Measurements from ENCODE around the gene UGT1A5. TPM values are rescaled to one million over a fixed set of nuclear protein-coding genes. Genes with fewer than 3 reads are reported as not detected.

Gene UGT1A5
- polyA plus RNA-seq, 2 donors, result 0.01 to 2.9 TPM

DNA sequence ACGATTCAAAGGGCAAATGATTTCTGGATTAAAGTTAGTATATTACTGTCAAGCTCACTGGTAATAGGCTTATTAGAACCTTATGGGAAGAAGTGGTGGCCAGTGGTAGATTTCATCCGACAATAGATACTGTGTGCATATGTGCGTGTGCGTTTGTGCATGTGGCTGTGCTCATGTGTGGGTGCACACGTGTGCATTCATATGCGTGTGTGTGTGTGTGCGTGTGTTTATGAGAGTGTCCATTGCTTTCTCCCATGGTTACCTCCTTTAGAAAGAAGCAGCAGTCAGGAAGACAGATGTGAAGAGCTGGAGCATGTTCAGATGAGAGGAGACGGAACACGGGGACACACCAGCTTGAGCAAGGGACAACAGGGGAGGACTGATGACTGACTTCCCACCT is 56.6 kb downstream of the UGT1A5 start:
- Histone ChIP-seq H3K36me3 (ENCODE audit: control insufficient read depth in 2 of 2, insufficient read depth in 2 of 2, low read length in 1 of 2) (peaks cover 0 to 9% of the 10 kb centered on the region in 2 donors), H3K9me3 (ENCODE audit: control insufficient read depth in 2 of 2, insufficient read depth in 1 of 2, low read depth in 1 of 2, low read length in 1 of 2) (no peaks in the 10 kb centered on the region), H3K27ac (ENCODE audit: low read depth in 2 of 2, low read length in 1 of 2) (no peak overlapping the region), H3K27me3 (ENCODE audit: control insufficient read depth in 1 of 2, insufficient read depth in 2 of 2, low read length in 2 of 2) (no peaks in the 10 kb centered on the region), H3K4me1 (ENCODE audit: control insufficient read depth in 2 of 2, insufficient read depth in 2 of 2, low read length in 1 of 2) (no peaks in the 10 kb centered on the region), H3K4me3 (ENCODE audit: low read depth in 1 of 2, low read length in 2 of 2) (no peak overlapping the region)
- 89 to 92% methylated on average over 9 of the region's 9 CpGs for WGBS, 2 donors

GRCh38 chr2:233772153-233772552 is 59.4 kb downstream of the UGT1A5 start:
- H3K9me3 ChIP-seq (ENCODE audit: control insufficient read depth in 2 of 2, insufficient read depth in 1 of 2, low read depth in 1 of 2, low read length in 1 of 2), result peaks cover 4 to 8% of the 10 kb centered on the region in 2 donors
- H3K36me3 ChIP-seq (ENCODE audit: control insufficient read depth in 2 of 2, insufficient read depth in 2 of 2, low read length in 1 of 2), result peaks cover 0 to 9% of the 10 kb centered on the region in 2 donors
- H3K27me3 ChIP-seq (ENCODE audit: control insufficient read depth in 1 of 2, insufficient read depth in 2 of 2, low read length in 2 of 2), result no peaks in the 10 kb centered on the region
- H3K4me3 ChIP-seq (ENCODE audit: low read depth in 1 of 2, low read length in 2 of 2), result no peak overlapping the region
- WGBS, 2 donors, result 88 to 92% methylated on average over 16 of the region's 16 CpGs
- no peaks in the 10 kb centered on the region for H3K4me1 ChIP-seq (ENCODE audit: control insufficient read depth in 2 of 2, insufficient read depth in 2 of 2, low read length in 1 of 2)
- no peak overlapping the region for H3K27ac ChIP-seq (ENCODE audit: low read depth in 2 of 2, low read length in 1 of 2)

- WGBS, 2 donors, result 70 to 71% methylated on average over 5 of the region's 5 CpGs
- Histone ChIP-seq H3K27ac (ENCODE audit: low read depth in 2 of 2, low read length in 1 of 2) (no peak overlapping the region), H3K36me3 (ENCODE audit: control insufficient read depth in 2 of 2, insufficient read depth in 2 of 2, low read length in 1 of 2) (peaks cover 0 to 9% of the 10 kb centered on the region in 2 donors), H3K9me3 (ENCODE audit: control insufficient read depth in 2 of 2, insufficient read depth in 1 of 2, low read depth in 1 of 2, low read length in 1 of 2) (peaks cover 4 to 8% of the 10 kb centered on the region in 2 donors), H3K27me3 (ENCODE audit: control insufficient read depth in 1 of 2, insufficient read depth in 2 of 2, low read length in 2 of 2) (no peaks in the 10 kb centered on the region), H3K4me3 (ENCODE audit: low read depth in 1 of 2, low read length in 2 of 2) (no peak overlapping the region), H3K4me1 (ENCODE audit: control insufficient read depth in 2 of 2, insufficient read depth in 2 of 2, low read length in 1 of 2) (no peaks in the 10 kb centered on the region)
These were observed 59.9 kb downstream of the UGT1A5 start for GRCh38 chr2:233772583-233772982.

GRCh38 chr2:233773854-233774253 is 61.1 kb downstream of the UGT1A5 start:
- no peak overlapping the region for H3K4me3 ChIP-seq (ENCODE audit: low read depth in 1 of 2, low read length in 2 of 2)
- no peak overlapping the region for H3K27ac ChIP-seq (ENCODE audit: low read depth in 2 of 2, low read length in 1 of 2)
- WGBS, 2 donors, result 88 to 92% methylated on average over 5 of the region's 5 CpGs
- peaks cover 0 to 7% of the 10 kb centered on the region in 2 donors for H3K36me3 ChIP-seq (ENCODE audit: control insufficient read depth in 2 of 2, insufficient read depth in 2 of 2, low read length in 1 of 2)
- H3K27me3 ChIP-seq (ENCODE audit: control insufficient read depth in 1 of 2, insufficient read depth in 2 of 2, low read length in 2 of 2), result no peaks in the 10 kb centered on the region
- H3K4me1 ChIP-seq (ENCODE audit: control insufficient read depth in 2 of 2, insufficient read depth in 2 of 2, low read length in 1 of 2), result no peaks in the 10 kb centered on the region
- H3K9me3 ChIP-seq (ENCODE audit: control insufficient read depth in 2 of 2, insufficient read depth in 1 of 2, low read depth in 1 of 2, low read length in 1 of 2), result peaks cover 4 to 8% of the 10 kb centered on the region in 2 donors

DNA sequence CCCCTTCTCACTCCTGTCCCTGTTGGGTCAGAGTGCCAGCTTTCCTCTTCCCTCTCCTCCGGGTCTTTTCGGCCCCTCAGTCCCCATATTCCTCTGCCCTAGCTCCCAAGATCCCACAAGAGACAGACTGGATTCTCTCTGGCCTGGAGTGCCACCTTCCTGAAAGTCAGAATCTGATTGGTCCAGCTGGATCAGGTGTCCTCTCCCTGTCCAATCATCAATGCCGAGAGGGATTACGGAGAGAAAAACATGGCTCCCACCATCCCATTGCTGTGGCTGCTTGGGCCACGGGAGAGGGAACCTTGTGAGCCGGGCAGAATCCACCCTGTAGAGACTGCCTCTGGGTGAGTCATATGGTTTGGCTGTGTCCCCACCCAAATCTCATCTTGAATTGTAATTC is 62.7 kb downstream of the UGT1A5 start:
- 89 to 91% methylated on average over 6 of the region's 6 CpGs for WGBS, 2 donors
- H3K27ac ChIP-seq (ENCODE audit: low read depth in 2 of 2, low read length in 1 of 2), result no peak overlapping the region
- no peaks in the 10 kb centered on the region for H3K27me3 ChIP-seq (ENCODE audit: control insufficient read depth in 1 of 2, insufficient read depth in 2 of 2, low read length in 2 of 2)
- peaks cover 4 to 8% of the 10 kb centered on the region in 2 donors for H3K9me3 ChIP-seq (ENCODE audit: control insufficient read depth in 2 of 2, insufficient read depth in 1 of 2, low read depth in 1 of 2, low read length in 1 of 2)
- H3K4me1 ChIP-seq (ENCODE audit: control insufficient read depth in 2 of 2, insufficient read depth in 2 of 2, low read length in 1 of 2), result no peaks in the 10 kb centered on the region
- H3K36me3 ChIP-seq (ENCODE audit: control insufficient read depth in 2 of 2, insufficient read depth in 2 of 2, low read length in 1 of 2), result peaks cover 0 to 4% of the 10 kb centered on the region in 2 donors
- H3K4me3 ChIP-seq (ENCODE audit: low read depth in 1 of 2, low read length in 2 of 2), result no peak overlapping the region

- H3K27ac ChIP-seq (ENCODE audit: low read depth in 2 of 2, low read length in 1 of 2), result no peak within 1 kb of the TSS
- H3K9me3 ChIP-seq (ENCODE audit: control insufficient read depth in 2 of 2, insufficient read depth in 1 of 2, low read depth in 1 of 2, low read length in 1 of 2), result peaks cover 4 to 8% of the 10 kb centered on the region in 2 donors
- H3K4me1 ChIP-seq (ENCODE audit: control insufficient read depth in 2 of 2, insufficient read depth in 2 of 2, low read length in 1 of 2), result no peaks in the 10 kb centered on the region
- H3K4me3 ChIP-seq (ENCODE audit: low read depth in 1 of 2, low read length in 2 of 2), result no peak within 1 kb of the TSS
- H3K36me3 ChIP-seq (ENCODE audit: control insufficient read depth in 2 of 2, insufficient read depth in 2 of 2, low read length in 1 of 2), result no peaks in the 10 kb centered on the region
- 81 to 96% methylated on average over 2 of the region's 2 CpGs for WGBS, 2 donors
- no peaks in the 10 kb centered on the region for H3K27me3 ChIP-seq (ENCODE audit: control insufficient read depth in 1 of 2, insufficient read depth in 2 of 2, low read length in 2 of 2)
These were observed 65.3 kb downstream of the UGT1A5 start, which contains the start of gene MROH2A for GRCh38 chr2:233778030-233778429. Gene MROH2A, plus strand, starts transcription at chr2:233778330. Its CDS starts 1,029 bp downstream, at chr2:233779359.

DNA sequence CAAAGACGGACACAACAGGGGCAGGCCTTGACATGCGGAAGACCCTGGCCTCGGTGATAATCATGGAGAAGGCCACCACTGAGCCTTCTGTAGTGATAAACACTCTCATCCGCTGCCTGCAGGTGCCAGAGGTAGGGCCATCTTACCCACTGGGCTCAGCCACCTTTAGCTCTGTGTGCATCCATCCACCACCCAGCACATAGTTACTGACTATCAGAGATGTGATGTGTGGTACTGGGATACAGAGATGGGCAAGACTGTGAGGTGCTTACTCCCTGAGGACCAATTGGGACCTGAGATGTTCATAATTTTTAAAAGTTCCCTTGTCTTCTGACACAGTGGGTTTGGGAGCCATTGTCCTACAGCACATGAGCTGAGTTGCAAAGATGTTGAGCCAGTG is 67.0 kb downstream of the UGT1A5 start:
- no peaks in the 10 kb centered on the region for H3K36me3 ChIP-seq (ENCODE audit: control insufficient read depth in 2 of 2, insufficient read depth in 2 of 2, low read length in 1 of 2)
- no peaks in the 10 kb centered on the region for H3K4me1 ChIP-seq (ENCODE audit: control insufficient read depth in 2 of 2, insufficient read depth in 2 of 2, low read length in 1 of 2)
- H3K4me3 ChIP-seq (ENCODE audit: low read depth in 1 of 2, low read length in 2 of 2), result no peak overlapping the region
- WGBS, 2 donors, result 85 to 89% methylated on average over 4 of the region's 4 CpGs
- peaks cover 4 to 8% of the 10 kb centered on the region in 2 donors for H3K9me3 ChIP-seq (ENCODE audit: control insufficient read depth in 2 of 2, insufficient read depth in 1 of 2, low read depth in 1 of 2, low read length in 1 of 2)
- no peaks in the 10 kb centered on the region for H3K27me3 ChIP-seq (ENCODE audit: control insufficient read depth in 1 of 2, insufficient read depth in 2 of 2, low read length in 2 of 2)
- no peak overlapping the region for H3K27ac ChIP-seq (ENCODE audit: low read depth in 2 of 2, low read length in 1 of 2)

- WGBS, 2 donors, result 91% methylated on average over 4 of the region's 4 CpGs
- Histone ChIP-seq H3K36me3 (ENCODE audit: control insufficient read depth in 2 of 2, insufficient read depth in 2 of 2, low read length in 1 of 2) (no peaks in the 10 kb centered on the region), H3K4me3 (ENCODE audit: low read depth in 1 of 2, low read length in 2 of 2) (no peak overlapping the region), H3K4me1 (ENCODE audit: control insufficient read depth in 2 of 2, insufficient read depth in 2 of 2, low read length in 1 of 2) (no peaks in the 10 kb centered on the region), H3K9me3 (ENCODE audit: control insufficient read depth in 2 of 2, insufficient read depth in 1 of 2, low read depth in 1 of 2, low read length in 1 of 2) (peaks cover 4% of the 10 kb centered on the region in 2 donors), H3K27me3 (ENCODE audit: control insufficient read depth in 1 of 2, insufficient read depth in 2 of 2, low read length in 2 of 2) (no peaks in the 10 kb centered on the region), H3K27ac (ENCODE audit: low read depth in 2 of 2, low read length in 1 of 2) (no peak overlapping the region)
These were observed 68.1 kb downstream of the UGT1A5 start for GRCh38 chr2:233780771-233781170.

DNA sequence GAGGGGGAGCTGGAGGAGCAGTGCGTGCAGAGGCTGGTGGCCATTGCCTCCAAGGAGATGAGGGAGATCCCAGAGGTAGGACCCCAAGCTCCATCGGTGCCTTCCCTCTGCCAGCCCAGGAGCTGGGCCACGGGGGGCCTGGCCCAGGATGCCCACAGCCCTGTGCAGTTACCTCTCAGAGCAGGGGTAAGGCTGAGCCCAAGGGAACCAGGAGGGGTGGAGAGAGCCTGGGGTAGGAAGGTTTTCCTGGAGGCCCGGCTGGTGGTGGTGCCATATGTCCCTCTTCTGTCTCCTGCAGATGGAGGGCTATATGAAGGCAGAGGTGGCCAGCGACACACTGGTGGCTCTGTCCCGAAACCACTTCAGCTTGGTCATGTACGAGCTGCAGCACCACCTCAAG is 76.8 kb downstream of the UGT1A5 start:
- no peaks in the 10 kb centered on the region for H3K36me3 ChIP-seq (ENCODE audit: control insufficient read depth in 2 of 2, insufficient read depth in 2 of 2, low read length in 1 of 2)
- WGBS, 2 donors, result 91 to 93% methylated on average over 7 of the region's 7 CpGs
- no peak overlapping the region for H3K4me3 ChIP-seq (ENCODE audit: low read depth in 1 of 2, low read length in 2 of 2)
- no peaks in the 10 kb centered on the region for H3K4me1 ChIP-seq (ENCODE audit: control insufficient read depth in 2 of 2, insufficient read depth in 2 of 2, low read length in 1 of 2)
- no peaks in the 10 kb centered on the region for H3K27me3 ChIP-seq (ENCODE audit: control insufficient read depth in 1 of 2, insufficient read depth in 2 of 2, low read length in 2 of 2)
- H3K9me3 ChIP-seq (ENCODE audit: control insufficient read depth in 2 of 2, insufficient read depth in 1 of 2, low read depth in 1 of 2, low read length in 1 of 2), result no peaks in the 10 kb centered on the region
- no peak overlapping the region for H3K27ac ChIP-seq (ENCODE audit: low read depth in 2 of 2, low read length in 1 of 2)

GRCh38 chr2:233791151-233791882 is 78.6 kb downstream of the UGT1A5 start:
- H3K36me3 ChIP-seq (ENCODE audit: control insufficient read depth in 2 of 2, insufficient read depth in 2 of 2, low read length in 1 of 2), result no peaks in the 10 kb centered on the region
- H3K9me3 ChIP-seq (ENCODE audit: control insufficient read depth in 2 of 2, insufficient read depth in 1 of 2, low read depth in 1 of 2, low read length in 1 of 2), result peaks cover 0 to 2% of the 10 kb centered on the region in 2 donors
- H3K27me3 ChIP-seq (ENCODE audit: control insufficient read depth in 1 of 2, insufficient read depth in 2 of 2, low read length in 2 of 2), result no peaks in the 10 kb centered on the region
- H3K4me1 ChIP-seq (ENCODE audit: control insufficient read depth in 2 of 2, insufficient read depth in 2 of 2, low read length in 1 of 2), result no peaks in the 10 kb centered on the region
- H3K27ac ChIP-seq (ENCODE audit: low read depth in 2 of 2, low read length in 1 of 2), result no peak overlapping the region
- H3K4me3 ChIP-seq (ENCODE audit: low read depth in 1 of 2, low read length in 2 of 2), result no peak overlapping the region
- WGBS, 2 donors, result 86 to 88% methylated on average over 18 of the region's 18 CpGs

Data from esophagus (tissue), 2 donors.